C4-2B (cell line): ENCODE results near the gene FAM120B.

Experiments
- CTCF ChIP-seq: fragments of 450-650 bp; conservative IDR thresholded peaks from 2 replicates; pipeline ENCODE4 v1.5.1; 2017; ENCODE audit warnings: mild to moderate bottlenecking
- ZFX ChIP-seq: fragments of 450-650 bp; IDR thresholded peaks from 2 replicates; pipeline ENCODE4 v1.6.1; 2017

- TF ChIP-seq CTCF (no peak), ZFX (peak; percentile 60)
Observed at GRCh38 chr6:170295510-170296422, 10.8 kb upstream of the FAM120B start.
